GM12878 (cell line): ENCODE results near the gene MOCOS. TPM values are rescaled to one million over a fixed set of nuclear protein-coding genes. Genes with fewer than 3 reads are reported as not detected.

Experiments used
- ATAC-seq: fragments of 200-7000 bp; cut with Tn5 transposase; 3 replicates; pipeline ENCODE4 v1.9.1; 2020; ENCODE audit warnings: mild to moderate bottlenecking, moderate library complexity
- BruUV-seq: library from RNA; stranded (reverse); fragments of 400-500 nt; replicated peaks from 2 replicates; lab custom pipeline; 2021; lab: Mats Ljungman, UMichigan
- CTCF ChIA-PET: fragments of 300-600 bp; sonication (Branson Sonifier 250); formaldehyde crosslinking; extraction: SDS; loops from one replicate; lab custom pipeline; 2021; ENCODE audit warnings: inconsistent platforms; lab: Yijun Ruan, JAX
- POLR2A ChIA-PET: fragments of 350-600 bp; formaldehyde crosslinking; extraction: SDS; loops from one replicate; lab custom pipeline; 2021; ENCODE audit warnings: inconsistent platforms; lab: Charles Lee
- RAD21 ChIA-PET: fragments of 300-600 bp; sonication (Branson Sonifier 250); formaldehyde crosslinking; loops from one replicate; lab custom pipeline; 2023; ENCODE audit warnings: antibody characterized with exemption; ENCODE audit not compliant: unreplicated experiment; lab: Charles Lee
- SMC1A ChIA-PET: fragments of 300-600 bp; sonication (Branson Sonifier 250); formaldehyde crosslinking; loops from one replicate; lab custom pipeline; 2023; ENCODE audit not compliant: unreplicated experiment, uncharacterized antibody; lab: Charles Lee
- DNase-seq: peaks from one replicate; pipeline ENCODE4 v3.0.0-alpha.2; 2011; ENCODE audit warnings: low read depth, low spot score
- FAIRE-seq: peaks from 3 replicates; lab custom pipeline; 2011; peaks lifted over from hg19 to GRCh38; lab: Jason Lieb, UNC
- H2AFZ ChIP-seq: 2 replicates; pipeline ENCODE4 v1.6.0; 2011; ENCODE audit warnings: low read depth, low read length, control low read depth; ENCODE audit not compliant: control insufficient read depth
- H3K27ac ChIP-seq: 2 replicates; pipeline ENCODE4 v1.5.1; 2011; ENCODE audit warnings: control low read depth; ENCODE audit not compliant: control insufficient read depth, insufficient read depth
- H3K27me3 ChIP-seq, 2 experiments: replicated peaks in 1 of 2; 2 replicates each; pipeline versions ENCODE4 v1.6.0 to v1.6.1; 2011; ENCODE audit warnings: low read length in 1 of 2; ENCODE audit not compliant: control insufficient read depth in 2 of 2, insufficient read depth in 2 of 2
- H3K36me3 ChIP-seq, 2 experiments: 2 replicates each; pipeline ENCODE4 v1.5.1; 2011; ENCODE audit warnings: low read length in 1 of 2; ENCODE audit not compliant: control insufficient read depth in 2 of 2, insufficient read depth in 2 of 2
- H3K4me1 ChIP-seq: 2 replicates; pipeline ENCODE4 v1.6.1; 2011; ENCODE audit warnings: mild to moderate bottlenecking, low read length, moderate library complexity, mixed read lengths; ENCODE audit not compliant: control insufficient read depth, insufficient read depth
- H3K4me2 ChIP-seq: 2 replicates; pipeline ENCODE4 v1.6.0; 2011; ENCODE audit warnings: control low read depth; ENCODE audit not compliant: control insufficient read depth, insufficient read depth
- H3K4me3 ChIP-seq: fragments of 200-600 bp; sonication (generic); 2 replicates; pipeline ENCODE4 v1.5.1; 2016
- H3K79me2 ChIP-seq: 2 replicates; pipeline ENCODE4 v1.6.0; 2011; ENCODE audit warnings: low read length; ENCODE audit not compliant: control insufficient read depth, insufficient read depth
- H3K9ac ChIP-seq: 2 replicates; pipeline ENCODE4 v1.8.0; 2011; ENCODE audit warnings: low read length, control low read depth, mixed read lengths; ENCODE audit not compliant: control insufficient read depth, insufficient read depth
- H3K9me3 ChIP-seq: replicated peaks from 3 replicates; pipeline ENCODE4 v1.5.1; 2011; ENCODE audit warnings: mild to moderate bottlenecking, low read length; ENCODE audit not compliant: control insufficient read depth, insufficient read depth
- H4K20me1 ChIP-seq: 2 replicates; pipeline ENCODE4 v1.6.0; 2011; ENCODE audit not compliant: control insufficient read depth, insufficient read depth
- ATF7 ChIP-seq: fragments of 450-650 bp; IDR thresholded peaks from 2 replicates; pipeline ENCODE4 v1.6.1; 2016; ENCODE audit warnings: low read depth, mild to moderate bottlenecking
- ETV6 ChIP-seq, 2 experiments: fragments of 450-650 bp in 1 of 2; IDR thresholded peaks in 1 of 2; conservative IDR thresholded peaks in 1 of 2; 2 replicates each; pipeline ENCODE4 v1.6.1; 2014; ENCODE audit warnings: antibody characterized with exemption in 1 of 2, borderline replicate concordance in 1 of 2, low read depth in 1 of 2, mild to moderate bottlenecking in 1 of 2, moderate library complexity in 1 of 2
- IKZF2 ChIP-seq, 2 experiments: fragments of 450-650 bp; IDR thresholded peaks; 2 replicates each; pipeline ENCODE4 v1.6.1; 2017; ENCODE audit warnings: mild to moderate bottlenecking in 2 of 2, moderate library complexity in 2 of 2
- PAX8 ChIP-seq: fragments of 450-650 bp; IDR thresholded peaks from 2 replicates; pipeline ENCODE4 v1.6.1; 2017; ENCODE audit warnings: mild to moderate bottlenecking, moderate library complexity
- RCOR1 ChIP-seq: conservative IDR thresholded peaks from 2 replicates; pipeline ENCODE4 v1.6.1; 2012; ENCODE audit warnings: low read depth, low read length, improper control_type of control experiment
- RUNX3 ChIP-seq: IDR thresholded peaks from 2 replicates; pipeline ENCODE4 v1.6.1; 2012; ENCODE audit warnings: low read length, inconsistent platforms
- SIX5 ChIP-seq: IDR thresholded peaks from 2 replicates; pipeline ENCODE4 v1.6.1; 2011; ENCODE audit warnings: mild to moderate bottlenecking, low read depth, low read length, moderate library complexity; ENCODE audit not compliant: severe bottlenecking
- SP1 ChIP-seq: IDR thresholded peaks from one replicate; pipeline ENCODE4 v1.6.1; 2011; ENCODE audit warnings: low read depth, low read length
- SUZ12 ChIP-seq: fragments of 200-600 bp; sonication (generic); IDR thresholded peaks from one replicate; pipeline ENCODE4 v1.6.1; 2018; ENCODE audit warnings: antibody characterized with exemption, mild to moderate bottlenecking; ENCODE audit not compliant: unreplicated experiment
- WGBS: methylation state at CpG from one replicate; pipeline ENCODE4 v1.1.6; 2016; ENCODE audit warnings: low lambda C conversion rate; ENCODE audit not compliant: insufficient replicate concordance, insufficient coverage; ENCODE audit errors: missing lambda C conversion rate; 5-methylcytosine and 5-hydroxymethylcytosine counted together
- in situ Hi-C: fragments of 300-500 bp; cut with MboI; formaldehyde crosslinking; loops from 9 replicates; pipeline ENCODE4 v1.14.3; 2018; ENCODE audit warnings: mixed read lengths
- intact Hi-C: fragments of 100-400 bp; cut with micrococcal nuclease; formaldehyde crosslinking; loops from one replicate; pipeline ENCODE4 v1.14.2; 2022; ENCODE audit not compliant: unreplicated experiment
- polyA plus RNA-seq, 11 experiments: library from polyadenylated mRNA; depleted of rRNA in 4 of 11; unstranded in 6 of 11; stranded (reverse) in 5 of 11; fragments of >200 nt; fragmentation: Nextera tagmentation in 4 of 11; fragmentation: Illumina TruSeq in 1 of 11; extraction: Ambion mirVana in 4 of 11; extraction: Trizol in 1 of 11; gene quantifications; 1 replicate in 1 of 11; 2 replicates in 10 of 11; pipeline versions ENCODE4 v1.2.1 to v1.2.3, GENCODE V29; 2011 to 2016; ENCODE audit warnings: inconsistent platforms in 2 of 11, missing spikeins in 2 of 11, low read depth in 1 of 11
- total RNA-seq, 4 experiments: library from RNA; depleted of rRNA in 3 of 4; stranded (reverse); fragments of >200 nt in 3 of 4; fragmentation: Illumina TruSeq in 1 of 4; extraction: Trizol in 1 of 4; gene quantifications; 2 replicates each; pipeline versions ENCODE4 v1.2.1 to v1.2.3, GENCODE V29; 2013 to 2021
- TF ChIP-seq, protein P1 (sequence below): fragments of 450-650 bp; IDR thresholded peaks from 2 replicates; pipeline ENCODE4 v1.6.1; 2016; ENCODE audit warnings: mild to moderate bottlenecking
- TF ChIP-seq, protein P2 (sequence below): IDR thresholded peaks from 2 replicates; pipeline ENCODE4 v1.6.1; 2012; ENCODE audit warnings: mild to moderate bottlenecking, low read depth, low read length
- TF ChIP-seq, protein P3 (sequence below): fragments of 450-650 bp; IDR thresholded peaks from 2 replicates; pipeline ENCODE4 v1.6.1; 2017; ENCODE audit warnings: mild to moderate bottlenecking, moderate library complexity
- TF ChIP-seq, protein P4 (sequence below): fragments of 450-650 bp; IDR thresholded peaks from 2 replicates; pipeline ENCODE4 v1.6.1; 2018; ENCODE audit warnings: borderline replicate concordance, mild to moderate bottlenecking; ENCODE audit not compliant: partially characterized antibody

MOCOS gene
- total and polyA plus RNA-seq, 10 of the 15 experiments (the other 5 are each of a cell fraction or from before 2014, with no cell fraction given): 0.16 to 0.56 (median 0.33) TPM

DNA sequence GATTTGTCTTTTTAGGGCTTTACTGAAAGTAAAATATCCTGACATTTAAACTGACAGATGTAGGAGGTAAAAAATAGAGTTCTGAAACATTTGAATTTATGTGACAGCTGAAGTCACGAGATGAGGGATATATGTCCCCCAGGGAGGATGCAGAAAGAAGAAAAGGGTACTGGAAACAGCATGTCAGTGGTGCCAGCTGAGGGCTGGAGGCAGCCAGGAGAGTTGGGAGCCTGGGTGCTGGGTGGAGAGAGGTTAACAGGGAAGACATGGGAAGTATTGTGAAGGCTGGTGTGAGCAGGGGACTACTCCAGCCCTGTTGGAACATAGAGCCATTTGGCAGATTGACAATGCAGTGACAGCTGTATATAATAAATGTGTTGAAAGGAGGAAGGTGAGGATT, 11.8 kb upstream of the MOCOS start:
- in situ Hi-C loops (no loop called here), intact Hi-C loops (no loop called here)
- H3K4me1 ChIP-seq: peaks cover 8% of the 10 kb centered on the region
- DNase-seq: no peak
- H2AFZ ChIP-seq: no peak overlapping the region
- no peak for FAIRE-seq
- POLR2A ChIA-PET: no interaction called here
- H3K79me2 ChIP-seq: no peaks in the 10 kb centered on the region
- no TSS peak for BruUV-seq
- RAD21 ChIA-PET: no interaction called here
- H3K9ac ChIP-seq: no peak overlapping the region
- peaks cover 10 to 30% of the 10 kb centered on the region in 2 experiments; a peak in 3 of 4 replicates for H3K36me3 ChIP-seq
- no peaks in the 10 kb centered on the region for H3K9me3 ChIP-seq
- WGBS: 48% methylated on average over 1 of the region's 1 CpG
- ATAC-seq: no peak
- H3K4me2 ChIP-seq: no peak overlapping the region
- no peaks in the 10 kb centered on the region for H3K27me3 ChIP-seq
- CTCF ChIA-PET: interaction anchor here (0.7 kb wide), 1 partner anchor 1778 kb away, joined by 3 read pairs; no protein-coding TSS in a partner anchor
- H3K27ac ChIP-seq: no peak overlapping the region
- SMC1A ChIA-PET: no interaction called here
- H4K20me1 ChIP-seq: no peaks in the 10 kb centered on the region
- no peak overlapping the region for H3K4me3 ChIP-seq
- TF ChIP-seq, protein P1, sequence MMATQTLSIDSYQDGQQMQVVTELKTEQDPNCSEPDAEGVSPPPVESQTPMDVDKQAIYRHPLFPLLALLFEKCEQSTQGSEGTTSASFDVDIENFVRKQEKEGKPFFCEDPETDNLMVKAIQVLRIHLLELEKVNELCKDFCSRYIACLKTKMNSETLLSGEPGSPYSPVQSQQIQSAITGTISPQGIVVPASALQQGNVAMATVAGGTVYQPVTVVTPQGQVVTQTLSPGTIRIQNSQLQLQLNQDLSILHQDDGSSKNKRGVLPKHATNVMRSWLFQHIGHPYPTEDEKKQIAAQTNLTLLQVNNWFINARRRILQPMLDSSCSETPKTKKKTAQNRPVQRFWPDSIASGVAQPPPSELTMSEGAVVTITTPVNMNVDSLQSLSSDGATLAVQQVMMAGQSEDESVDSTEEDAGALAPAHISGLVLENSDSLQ: no peak
- TF ChIP-seq IKZF2 (IDR thresholded peaks at IDR 0.05) (no peak), ATF7 (no peak), SIX5 (no peak), SUZ12 (no peak), ETV6 (conservative IDR thresholded peaks at IDR 0.05 in 1 of 2, IDR thresholded peaks at IDR 0.05 in 1 of 2; ENCODE audit: borderline replicate concordance in 1 of 2, low read depth in 1 of 2) (no peak), RCOR1 (no peak), PAX8 (no peak), RUNX3 (no peak), SP1 (no peak)
- TF ChIP-seq, protein P2, sequence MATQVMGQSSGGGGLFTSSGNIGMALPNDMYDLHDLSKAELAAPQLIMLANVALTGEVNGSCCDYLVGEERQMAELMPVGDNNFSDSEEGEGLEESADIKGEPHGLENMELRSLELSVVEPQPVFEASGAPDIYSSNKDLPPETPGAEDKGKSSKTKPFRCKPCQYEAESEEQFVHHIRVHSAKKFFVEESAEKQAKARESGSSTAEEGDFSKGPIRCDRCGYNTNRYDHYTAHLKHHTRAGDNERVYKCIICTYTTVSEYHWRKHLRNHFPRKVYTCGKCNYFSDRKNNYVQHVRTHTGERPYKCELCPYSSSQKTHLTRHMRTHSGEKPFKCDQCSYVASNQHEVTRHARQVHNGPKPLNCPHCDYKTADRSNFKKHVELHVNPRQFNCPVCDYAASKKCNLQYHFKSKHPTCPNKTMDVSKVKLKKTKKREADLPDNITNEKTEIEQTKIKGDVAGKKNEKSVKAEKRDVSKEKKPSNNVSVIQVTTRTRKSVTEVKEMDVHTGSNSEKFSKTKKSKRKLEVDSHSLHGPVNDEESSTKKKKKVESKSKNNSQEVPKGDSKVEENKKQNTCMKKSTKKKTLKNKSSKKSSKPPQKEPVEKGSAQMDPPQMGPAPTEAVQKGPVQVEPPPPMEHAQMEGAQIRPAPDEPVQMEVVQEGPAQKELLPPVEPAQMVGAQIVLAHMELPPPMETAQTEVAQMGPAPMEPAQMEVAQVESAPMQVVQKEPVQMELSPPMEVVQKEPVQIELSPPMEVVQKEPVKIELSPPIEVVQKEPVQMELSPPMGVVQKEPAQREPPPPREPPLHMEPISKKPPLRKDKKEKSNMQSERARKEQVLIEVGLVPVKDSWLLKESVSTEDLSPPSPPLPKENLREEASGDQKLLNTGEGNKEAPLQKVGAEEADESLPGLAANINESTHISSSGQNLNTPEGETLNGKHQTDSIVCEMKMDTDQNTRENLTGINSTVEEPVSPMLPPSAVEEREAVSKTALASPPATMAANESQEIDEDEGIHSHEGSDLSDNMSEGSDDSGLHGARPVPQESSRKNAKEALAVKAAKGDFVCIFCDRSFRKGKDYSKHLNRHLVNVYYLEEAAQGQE: no peak
- TF ChIP-seq, protein P3, sequence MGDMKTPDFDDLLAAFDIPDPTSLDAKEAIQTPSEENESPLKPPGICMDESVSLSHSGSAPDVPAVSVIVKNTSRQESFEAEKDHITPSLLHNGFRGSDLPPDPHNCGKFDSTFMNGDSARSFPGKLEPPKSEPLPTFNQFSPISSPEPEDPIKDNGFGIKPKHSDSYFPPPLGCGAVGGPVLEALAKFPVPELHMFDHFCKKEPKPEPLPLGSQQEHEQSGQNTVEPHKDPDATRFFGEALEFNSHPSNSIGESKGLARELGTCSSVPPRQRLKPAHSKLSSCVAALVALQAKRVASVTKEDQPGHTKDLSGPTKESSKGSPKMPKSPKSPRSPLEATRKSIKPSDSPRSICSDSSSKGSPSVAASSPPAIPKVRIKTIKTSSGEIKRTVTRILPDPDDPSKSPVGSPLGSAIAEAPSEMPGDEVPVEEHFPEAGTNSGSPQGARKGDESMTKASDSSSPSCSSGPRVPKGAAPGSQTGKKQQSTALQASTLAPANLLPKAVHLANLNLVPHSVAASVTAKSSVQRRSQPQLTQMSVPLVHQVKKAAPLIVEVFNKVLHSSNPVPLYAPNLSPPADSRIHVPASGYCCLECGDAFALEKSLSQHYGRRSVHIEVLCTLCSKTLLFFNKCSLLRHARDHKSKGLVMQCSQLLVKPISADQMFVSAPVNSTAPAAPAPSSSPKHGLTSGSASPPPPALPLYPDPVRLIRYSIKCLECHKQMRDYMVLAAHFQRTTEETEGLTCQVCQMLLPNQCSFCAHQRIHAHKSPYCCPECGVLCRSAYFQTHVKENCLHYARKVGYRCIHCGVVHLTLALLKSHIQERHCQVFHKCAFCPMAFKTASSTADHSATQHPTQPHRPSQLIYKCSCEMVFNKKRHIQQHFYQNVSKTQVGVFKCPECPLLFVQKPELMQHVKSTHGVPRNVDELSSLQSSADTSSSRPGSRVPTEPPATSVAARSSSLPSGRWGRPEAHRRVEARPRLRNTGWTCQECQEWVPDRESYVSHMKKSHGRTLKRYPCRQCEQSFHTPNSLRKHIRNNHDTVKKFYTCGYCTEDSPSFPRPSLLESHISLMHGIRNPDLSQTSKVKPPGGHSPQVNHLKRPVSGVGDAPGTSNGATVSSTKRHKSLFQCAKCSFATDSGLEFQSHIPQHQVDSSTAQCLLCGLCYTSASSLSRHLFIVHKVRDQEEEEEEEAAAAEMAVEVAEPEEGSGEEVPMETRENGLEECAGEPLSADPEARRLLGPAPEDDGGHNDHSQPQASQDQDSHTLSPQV: no peak
- TF ChIP-seq, protein P4, sequence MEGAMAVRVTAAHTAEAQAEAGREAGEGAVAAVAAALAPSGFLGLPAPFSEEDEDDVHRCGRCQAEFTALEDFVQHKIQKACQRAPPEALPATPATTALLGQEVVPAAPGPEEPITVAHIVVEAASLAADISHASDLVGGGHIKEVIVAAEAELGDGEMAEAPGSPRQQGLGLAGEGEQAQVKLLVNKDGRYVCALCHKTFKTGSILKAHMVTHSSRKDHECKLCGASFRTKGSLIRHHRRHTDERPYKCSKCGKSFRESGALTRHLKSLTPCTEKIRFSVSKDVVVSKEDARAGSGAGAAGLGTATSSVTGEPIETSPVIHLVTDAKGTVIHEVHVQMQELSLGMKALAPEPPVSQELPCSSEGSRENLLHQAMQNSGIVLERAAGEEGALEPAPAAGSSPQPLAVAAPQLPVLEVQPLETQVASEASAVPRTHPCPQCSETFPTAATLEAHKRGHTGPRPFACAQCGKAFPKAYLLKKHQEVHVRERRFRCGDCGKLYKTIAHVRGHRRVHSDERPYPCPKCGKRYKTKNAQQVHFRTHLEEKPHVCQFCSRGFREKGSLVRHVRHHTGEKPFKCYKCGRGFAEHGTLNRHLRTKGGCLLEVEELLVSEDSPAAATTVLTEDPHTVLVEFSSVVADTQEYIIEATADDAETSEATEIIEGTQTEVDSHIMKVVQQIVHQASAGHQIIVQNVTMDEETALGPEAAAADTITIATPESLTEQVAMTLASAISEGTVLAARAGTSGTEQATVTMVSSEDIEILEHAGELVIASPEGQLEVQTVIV: no peak
